H54 (cell line): ENCODE results near the gene JARID2.

Source experiments
- DNase-seq: peaks from one replicate; pipeline ENCODE4 v3.0.0; 2011; ENCODE audit warnings: low spot score, mixed read lengths; ENCODE audit not compliant: insufficient read length
- FAIRE-seq: peaks from 3 replicates; lab custom pipeline; 2011; peaks lifted over from hg19 to GRCh38; lab: Jason Lieb, UNC
- POLR2A ChIP-seq: IDR thresholded peaks from 2 replicates; pipeline ENCODE4 v1.6.1; 2011; ENCODE audit warnings: low read depth, mild to moderate bottlenecking, low read length

Gene JARID2

GRCh38 chr6:15401769-15402250 is 155.9 kb downstream of the JARID2 start:
- DNase-seq (no peak), FAIRE-seq (no peak)
- no peak for TF ChIP-seq POLR2A

GRCh38 chr6:15402406-15403045 is 156.7 kb downstream of the JARID2 start:
- TF ChIP-seq POLR2A: no peak
- DNase-seq (no peak), FAIRE-seq (no peak)

- DNase-seq (no peak), FAIRE-seq (no peak)
- TF ChIP-seq POLR2A: no peak
Measured at GRCh38 chr6:15403094-15403755, 157.4 kb downstream of the JARID2 start.

- no peak for TF ChIP-seq POLR2A
- DNase-seq (no peak), FAIRE-seq (no peak)
Measured at GRCh38 chr6:15404685-15404980, 158.8 kb downstream of the JARID2 start.

- no peak for FAIRE-seq
- no peak for TF ChIP-seq POLR2A
- DNase-seq: no peak
Measured at GRCh38 chr6:15405129-15406068, 159.5 kb downstream of the JARID2 start.

GRCh38 chr6:15406452-15406851 is 160.6 kb downstream of the JARID2 start:
- TF ChIP-seq POLR2A: no peak
- FAIRE-seq (peak; percentile 38), DNase-seq (no peak)

GRCh38 chr6:15408008-15408407 is 162.1 kb downstream of the JARID2 start:
- TF ChIP-seq POLR2A: no peak
- FAIRE-seq: no peak
- DNase-seq: no peak

- no peak for TF ChIP-seq POLR2A
- no peak for DNase-seq
- FAIRE-seq: no peak
Measured at GRCh38 chr6:15408758-15409157, 162.9 kb downstream of the JARID2 start.

GRCh38 chr6:15409301-15410125 is 163.6 kb downstream of the JARID2 start:
- FAIRE-seq (no peak), DNase-seq (no peak)
- TF ChIP-seq POLR2A: no peak

GRCh38 chr6:15410126-15410391 is 164.2 kb downstream of the JARID2 start:
- TF ChIP-seq POLR2A: no peak
- FAIRE-seq: no peak

GRCh38 chr6:15410752-15411151 is 164.9 kb downstream of the JARID2 start:
- DNase-seq: no peak
- no peak for TF ChIP-seq POLR2A
- FAIRE-seq: no peak

More at GRCh38 chr6:15410126-15410391, 164.2 kb downstream of the JARID2 start:
- DNase-seq: no peak

- FAIRE-seq: no peak
- TF ChIP-seq POLR2A: no peak
- no peak for DNase-seq
Measured at GRCh38 chr6:15411766-15412165, 165.9 kb downstream of the JARID2 start.

GRCh38 chr6:15412767-15413166 is 166.9 kb downstream of the JARID2 start:
- FAIRE-seq: no peak
- no peak for TF ChIP-seq POLR2A

GRCh38 chr6:15413466-15414234 is 167.8 kb downstream of the JARID2 start:
- no peak for TF ChIP-seq POLR2A
- FAIRE-seq: no peak

More at GRCh38 chr6:15412767-15413166, 166.9 kb downstream of the JARID2 start:
- no peak for DNase-seq

More at GRCh38 chr6:15413466-15414234, 167.8 kb downstream of the JARID2 start:
- DNase-seq: no peak
